ENCODE results near the gene TLR9.

- TF ChIP-seq REST (IDR thresholded peaks at IDR 0.05; ENCODE audit: low read depth) = no peak
- TF ChIP-seq YY1 (IDR thresholded peaks at IDR 0.05; ENCODE audit: low read depth) = no peak
- TF ChIP-seq EP300 (IDR thresholded peaks at IDR 0.05; ENCODE audit: borderline replicate concordance) = no peak
- no peak for TF ChIP-seq TCF12 (IDR thresholded peaks at IDR 0.05; ENCODE audit: low read depth)
- no peak for TF ChIP-seq CEBPB (IDR thresholded peaks at IDR 0.05)
- TF ChIP-seq USF1 (IDR thresholded peaks at IDR 0.05) = no peak
- no peak for TF ChIP-seq RAD21 (IDR thresholded peaks at IDR 0.05; ENCODE audit: low read depth)
- TF ChIP-seq CREB1 (IDR thresholded peaks at IDR 0.05; ENCODE audit: low read depth) = no peak
- TF ChIP-seq EGR1 (IDR thresholded peaks at IDR 0.05) = no peak
- no peak for TF ChIP-seq TAF1 (IDR thresholded peaks at IDR 0.05; ENCODE audit: low read depth)
- TF ChIP-seq FOXM1 (IDR thresholded peaks at IDR 0.05; ENCODE audit: borderline replicate concordance, low read depth) = no peak
- no peak for TF ChIP-seq MAX (IDR thresholded peaks at IDR 0.05)
- no peak for TF ChIP-seq NFIC (IDR thresholded peaks at IDR 0.05)
These were observed 1.7 kb upstream of the TLR9 start for GRCh38 chr3:52227117-52227516.

Measured in Ishikawa (cell line).